Limb (tissue), 2 donors: ENCODE measurements around the gene IRF7.

Experiments
- DNase-seq, 2 donors: peaks; one replicate each; pipeline ENCODE4 v3.0.0-alpha.2; 2016; ENCODE audit errors: extremely low spot score in 2 of 2

IRF7 gene

GRCh38 chr11:641806-642370 is 26.1 kb upstream of the IRF7 start:
- DNase-seq: no peak

GRCh38 chr11:640021-640706 is 24.4 kb upstream of the IRF7 start:
- no peak for DNase-seq

GRCh38 chr11:639332-639955 is 23.7 kb upstream of the IRF7 start:
- no peak for DNase-seq

- no peak for DNase-seq
These were observed 23.0 kb upstream of the IRF7 start for GRCh38 chr11:638631-639331.

- no peak for DNase-seq
These were observed 22.1 kb upstream of the IRF7 start for GRCh38 chr11:637593-638521.

GRCh38 chr11:637333-637592 is 21.5 kb upstream of the IRF7 start:
- DNase-seq: no peak

GRCh38 chr11:636511-637332 is 21.0 kb upstream of the IRF7 start, which contains the start of gene DRD4:
Gene DRD4, plus strand, starts transcription at chr11:637269. Its CDS starts 36 bp downstream, at chr11:637305.
- DNase-seq: no peak

GRCh38 chr11:635945-636510 is 20.3 kb upstream of the IRF7 start:
- no peak for DNase-seq

- DNase-seq: no peak
These were observed 15.1 kb upstream of the IRF7 start for GRCh38 chr11:630871-631270.

GRCh38 chr11:629237-629583 is 13.5 kb upstream of the IRF7 start:
- DNase-seq: peak in 1 of 2 donors; percentile 26

- peak in 1 of 2 donors; percentile 29 for DNase-seq
These were observed 12.3 kb upstream of the IRF7 start for GRCh38 chr11:628056-628455.

- peak in 1 of 2 donors; percentile 35 for DNase-seq
These were observed 11.5 kb upstream of the IRF7 start for GRCh38 chr11:627308-627576.

GRCh38 chr11:626475-627307 is 10.9 kb upstream of the IRF7 start, which contains the start of gene SCT:
Gene SCT, minus strand, starts transcription at chr11:627181. Its CDS starts 38 bp downstream, at chr11:627143.
- DNase-seq: peak in 1 of 2 donors; percentile 49

- no peak for DNase-seq
These were observed 10.0 kb upstream of the IRF7 start for GRCh38 chr11:625636-626268.

GRCh38 chr11:624705-625635 is 9.2 kb upstream of the IRF7 start, which contains the start of gene CDHR5:
Gene CDHR5, minus strand, starts transcription at chr11:624955. Its CDS starts 53 bp downstream, at chr11:624902.
- peak in 1 of 2 donors; percentile 40 for DNase-seq

- DNase-seq: peak in 1 of 2 donors; percentile 43
These were observed 8.4 kb upstream of the IRF7 start for GRCh38 chr11:623999-624704.

- peak in 1 of 2 donors; percentile 25 for DNase-seq
These were observed 7.7 kb upstream of the IRF7 start for GRCh38 chr11:623349-623869.
